ENCODE measurements around the gene SHLD2.
"Not testable (repeated sequence)": the region's sequence is repeated elsewhere in the genome, so short reads cannot be mapped to it uniquely, and the experiment has no call there.

The SHLD2 gene

GRCh38 chr10:87084291-87084782 is 10.7 kb upstream of the SHLD2 start:
- not testable (repeated sequence) for DNase-seq

- no peak for DNase-seq
Measured at GRCh38 chr10:87085537-87085936, 9.5 kb upstream of the SHLD2 start.

- DNase-seq: no peak
Measured at GRCh38 chr10:87089746-87090145, 5.3 kb upstream of the SHLD2 start.

GRCh38 chr10:87090779-87091178 is 4.2 kb upstream of the SHLD2 start:
- DNase-seq: no peak

GRCh38 chr10:87092376-87092860 is 2.6 kb upstream of the SHLD2 start:
- DNase-seq: no peak

GRCh38 chr10:87092861-87093631 is 2.0 kb upstream of the SHLD2 start:
- DNase-seq: no peak

GRCh38 chr10:87093632-87094372 is 1.2 kb upstream of the SHLD2 start:
- peak; percentile 80 for DNase-seq

GRCh38 chr10:87095236-87095945 is 385 bp downstream of the SHLD2 start:
- DNase-seq: peak; percentile 90

GRCh38 chr10:87101996-87102395 is 7.0 kb downstream of the SHLD2 start:
- DNase-seq: no peak

- DNase-seq: not testable (repeated sequence)
Measured at GRCh38 chr10:87104727-87105126, 9.7 kb downstream of the SHLD2 start.

- no peak for DNase-seq
Measured at GRCh38 chr10:87105446-87106124, 10.6 kb downstream of the SHLD2 start.

GRCh38 chr10:87118122-87118521 is 23.1 kb downstream of the SHLD2 start:
- not testable (repeated sequence) for DNase-seq

- not testable (repeated sequence) for DNase-seq
Measured at GRCh38 chr10:87119029-87119428, 24.0 kb downstream of the SHLD2 start.

- not testable (repeated sequence) for DNase-seq
Measured at GRCh38 chr10:87123351-87123750, 28.3 kb downstream of the SHLD2 start.

- DNase-seq: not testable (repeated sequence)
Measured at GRCh38 chr10:87127048-87127447, 32.0 kb downstream of the SHLD2 start.

GRCh38 chr10:87127607-87128156 is 32.7 kb downstream of the SHLD2 start:
- not testable (repeated sequence) for DNase-seq

- DNase-seq: not testable (repeated sequence)
Measured at GRCh38 chr10:87132176-87132575, 37.2 kb downstream of the SHLD2 start.

GRCh38 chr10:87133936-87134335 is 38.9 kb downstream of the SHLD2 start:
- DNase-seq: not testable (repeated sequence)

- not testable (repeated sequence) for DNase-seq
Measured at GRCh38 chr10:87134440-87134839, 39.4 kb downstream of the SHLD2 start.

GRCh38 chr10:87137478-87137877 is 42.5 kb downstream of the SHLD2 start:
- DNase-seq: not testable (repeated sequence)

- not testable (repeated sequence) for DNase-seq
Measured at GRCh38 chr10:87142230-87143108, 47.5 kb downstream of the SHLD2 start.
